Measurements from ENCODE around the gene ZNF24.

- no peak for TF ChIP-seq POLR2AphosphoS5 (IDR thresholded peaks at IDR 0.05)
- TF ChIP-seq CTCF (IDR thresholded peaks at IDR 0.05 in 8 of 11, conservative IDR thresholded peaks at IDR 0.05 in 3 of 11) = no peak
These were observed 46.9 kb upstream of the ZNF24 start for GRCh38 chr18:35390951-35391700.
